Measurements from ENCODE around the gene RBMS1. TPM values are rescaled to one million over a fixed set of nuclear protein-coding genes. Genes with fewer than 3 reads are reported as not detected.

Gene RBMS1
- total RNA-seq, 1 donor from 2014 or later, result 102 TPM

GRCh38 chr2:160315337-160315736 is 178.3 kb downstream of the RBMS1 start:
- H3K4me1 ChIP-seq, result peaks cover 23% of the 10 kb centered on the region
- TF ChIP-seq CTCF (IDR thresholded peaks at IDR 0.05), result no peak
- intact Hi-C loops (cut with DNase I), result no loop called here
- no peaks in the 10 kb centered on the region for H3K9me3 ChIP-seq
- ATAC-seq (no peak), DNase-seq (no peak)
- H3K36me3 ChIP-seq, result peaks cover 15% of the 10 kb centered on the region
- H3K4me3 ChIP-seq, result no peak overlapping the region
- no peak overlapping the region for H3K27ac ChIP-seq
- H3K27me3 ChIP-seq, result no peaks in the 10 kb centered on the region

- H3K27ac ChIP-seq, result no peak overlapping the region
- no peak for TF ChIP-seq CTCF (IDR thresholded peaks at IDR 0.05)
These were observed 183.3 kb downstream of the RBMS1 start for GRCh38 chr2:160310118-160310828.

GRCh38 chr2:160309585-160309984 is 184.0 kb downstream of the RBMS1 start:
- H3K27ac ChIP-seq, result no peak overlapping the region
- TF ChIP-seq CTCF (IDR thresholded peaks at IDR 0.05), result no peak
- intact Hi-C loops (cut with DNase I), result no loop called here
- no peak for ATAC-seq
- no peaks in the 10 kb centered on the region for H3K27me3 ChIP-seq
- no peaks in the 10 kb centered on the region for H3K9me3 ChIP-seq
- peaks cover 7% of the 10 kb centered on the region for H3K4me1 ChIP-seq
- no peak overlapping the region for H3K4me3 ChIP-seq
- DNase-seq, result no peak
- H3K36me3 ChIP-seq, result peaks cover 22% of the 10 kb centered on the region

More at GRCh38 chr2:160310118-160310828, 183.3 kb downstream of the RBMS1 start:
- Histone ChIP-seq H3K36me3 (peaks cover 22% of the 10 kb centered on the region), H3K9me3 (no peaks in the 10 kb centered on the region), H3K4me3 (no peak overlapping the region), H3K27me3 (no peaks in the 10 kb centered on the region), H3K4me1 (peaks cover 7% of the 10 kb centered on the region)
- intact Hi-C loops (cut with DNase I), result no loop called here
- ATAC-seq (no peak), DNase-seq (no peak)

GRCh38 chr2:160308915-160309314 is 184.7 kb downstream of the RBMS1 start:
- TF ChIP-seq CTCF (IDR thresholded peaks at IDR 0.05), result no peak
- no peak for DNase-seq
- Histone ChIP-seq H3K36me3 (peaks cover 22% of the 10 kb centered on the region), H3K4me3 (no peak overlapping the region), H3K9me3 (no peaks in the 10 kb centered on the region), H3K27me3 (no peaks in the 10 kb centered on the region), H3K27ac (no peak overlapping the region), H3K4me1 (peaks cover 7% of the 10 kb centered on the region)
- ATAC-seq, result no peak
- intact Hi-C loops (cut with DNase I), result no loop called here

- DNase-seq (no peak), ATAC-seq (no peak)
- Histone ChIP-seq H3K9me3 (no peaks in the 10 kb centered on the region), H3K4me1 (peaks cover 7% of the 10 kb centered on the region), H3K36me3 (peaks cover 22% of the 10 kb centered on the region), H3K4me3 (no peak overlapping the region), H3K27ac (no peak overlapping the region), H3K27me3 (no peaks in the 10 kb centered on the region)
- TF ChIP-seq CTCF (IDR thresholded peaks at IDR 0.05), result no peak
- intact Hi-C loops (cut with DNase I), result no loop called here
These were observed 185.1 kb downstream of the RBMS1 start for GRCh38 chr2:160308476-160308875.

All from upper lobe of right lung (tissue), 1 donor.